Naive thymus-derived CD8-positive, alpha-beta T cell (primary cell): Measurements from ENCODE around the gene CD79A. TPM values are rescaled to one million over a fixed set of nuclear protein-coding genes. Genes with fewer than 3 reads are reported as not detected.

Experiments used
- ATAC-seq, 2 donors: fragments of 150-1000 bp; cut with Tn5 transposase in 1 of 2; sonication (Bioruptor Pico), chemical (Tn5 transposase) in 1 of 2; 1 replicate in 1 of 2; 2 replicates in 1 of 2; pipeline ENCODE4 v1.10.0; 2021; ENCODE audit warnings: mild to moderate bottlenecking in 2 of 2, moderate library complexity in 2 of 2
- POLR2A ChIA-PET: fragments of 350-600 bp; sonication (Branson Sonifier 250); formaldehyde crosslinking; loops from one replicate; lab custom pipeline; 2021; ENCODE audit warnings: antibody characterized with exemption; lab: Charles Lee
- DNase-seq, 10 donors: peaks; one replicate each; pipeline versions ENCODE4 v3.0.0 to v3.0.0-alpha.2; 2020 to 2022
- H3K27ac Mint-ChIP-seq, 10 donors: one replicate each; pipeline ENCODE4 v1.8.0; 2020 to 2022; ENCODE audit warnings: mild to moderate bottlenecking in 10 of 10, mixed read lengths in 10 of 10, moderate library complexity in 4 of 10, inconsistent platforms in 1 of 10
- H3K27me3 Mint-ChIP-seq, 5 donors: one replicate each; pipeline ENCODE4 v1.8.0; 2021 to 2022; ENCODE audit warnings: mixed read lengths in 5 of 5
- H3K36me3 Mint-ChIP-seq, 3 donors: one replicate each; pipeline ENCODE4 v1.8.0; 2020 to 2022; ENCODE audit warnings: mixed read lengths in 3 of 3, mild to moderate bottlenecking in 2 of 3, inconsistent platforms in 1 of 3
- H3K4me1 Mint-ChIP-seq, 4 donors: one replicate each; pipeline ENCODE4 v1.8.0; 2021 to 2022; ENCODE audit warnings: mixed read lengths in 4 of 4
- H3K4me3 Mint-ChIP-seq, 10 donors: one replicate each; pipeline ENCODE4 v1.8.0; 2020 to 2022; ENCODE audit warnings: mild to moderate bottlenecking in 10 of 10, mixed read lengths in 10 of 10, moderate library complexity in 6 of 10, inconsistent platforms in 1 of 10
- H3K9me3 Mint-ChIP-seq, 9 donors: one replicate each; pipeline ENCODE4 v1.8.0; 2020 to 2022; ENCODE audit warnings: mixed read lengths in 9 of 9, mild to moderate bottlenecking in 3 of 9, inconsistent platforms in 1 of 9, moderate library complexity in 1 of 9
- polyA plus RNA-seq, 3 donors: library from polyadenylated mRNA; unstranded; fragments of 300-500 nt; fragmentation: Illumina TruSeq; gene quantifications; one replicate each; pipeline ENCODE4 v1.2.3, GENCODE V29; 2021
- total RNA-seq, 8 experiments: library from RNA in 2 of 8; stranded (reverse) in 2 of 8; gene quantifications; one replicate each; pipeline ENCODE4 v1.2.3 and lab custom pipeline; 2021 to 2026

Gene CD79A
- total and polyA plus RNA-seq, 5 experiments from 2014 or later = 48.6 to 88.2 (median 54.9) TPM

DNA sequence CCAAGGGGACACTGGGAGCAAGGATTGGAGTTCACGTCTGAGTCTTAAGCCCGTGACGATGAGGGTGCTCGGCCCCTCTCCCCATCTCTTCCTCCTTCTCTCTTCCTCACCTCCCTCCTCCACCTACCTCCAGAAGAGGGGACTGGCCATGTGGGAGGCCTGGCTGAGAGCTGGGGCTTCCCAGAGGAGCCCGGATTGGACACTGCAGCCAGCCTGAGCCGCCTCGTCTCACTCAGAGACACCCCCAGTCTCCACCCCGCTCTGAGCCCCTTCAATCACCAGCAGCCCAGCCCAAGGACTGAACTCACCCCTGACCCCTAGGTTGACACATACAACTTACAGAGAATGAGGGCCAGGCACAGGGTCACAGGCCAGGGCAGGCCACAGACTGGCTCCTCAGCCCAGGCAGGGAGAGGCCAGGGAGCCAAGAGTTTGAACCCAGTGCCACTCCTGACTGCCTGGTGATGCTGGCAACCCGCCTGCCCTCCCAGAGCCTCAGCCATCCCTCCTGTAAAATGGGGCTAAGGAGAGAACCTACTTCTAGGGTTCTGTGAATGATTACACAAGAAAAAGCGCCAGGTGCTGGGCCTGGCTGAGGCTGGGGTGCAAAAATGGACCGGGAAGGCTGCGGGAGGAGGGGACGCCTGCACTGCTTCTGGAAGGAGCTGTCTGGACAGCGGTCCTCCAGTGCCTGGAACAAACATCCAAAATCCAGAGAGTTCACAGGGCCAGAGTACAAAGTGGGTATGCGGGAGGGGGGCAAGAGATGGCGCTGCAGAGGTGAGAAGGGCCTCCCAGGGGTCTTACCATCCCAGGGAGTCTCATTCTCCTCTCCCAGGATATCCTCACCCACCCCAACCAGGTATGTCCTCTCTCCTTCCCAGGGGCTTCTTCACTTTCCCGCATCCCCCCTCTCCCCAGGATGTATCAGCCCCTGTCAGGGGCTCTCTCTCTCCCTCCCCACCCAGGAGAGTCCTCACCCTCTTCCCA is 1.1 kb downstream of the CD79A start:
- no peaks in the 10 kb centered on the region for H3K9me3 Mint-ChIP-seq
- peak in 1 of 2 donors; percentile 13 for ATAC-seq

DNA sequence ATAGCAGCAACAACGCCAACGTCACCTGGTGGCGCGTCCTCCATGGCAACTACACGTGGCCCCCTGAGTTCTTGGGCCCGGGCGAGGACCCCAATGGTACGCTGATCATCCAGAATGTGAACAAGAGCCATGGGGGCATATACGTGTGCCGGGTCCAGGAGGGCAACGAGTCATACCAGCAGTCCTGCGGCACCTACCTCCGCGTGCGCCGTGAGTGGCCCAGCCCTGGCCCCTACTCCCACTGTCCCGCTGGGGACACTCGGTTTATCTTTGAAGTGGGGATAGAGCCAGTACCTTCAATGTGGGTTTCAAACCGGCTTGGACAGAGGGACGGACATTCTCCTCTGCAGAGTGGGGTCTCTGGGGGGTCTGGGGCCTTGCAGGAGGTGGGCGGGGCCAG is 2.0 kb downstream of the CD79A start:
- Mint-ChIP-seq H3K4me3 (peak overlapping the region in 6 of 10 donors; percentile 15 to 90 (median 50)), H3K9me3 (no peaks in the 10 kb centered on the region), H3K27me3 (no peaks in the 10 kb centered on the region), H3K4me1 (peaks cover 26 to 85% (median 75%) of the 10 kb centered on the region in 4 donors), H3K27ac (peak overlapping the region; percentile 93 to 100 (median 100)), H3K36me3 (peaks cover 2 to 6% (median 3%) of the 10 kb centered on the region in 3 donors)
- POLR2A ChIA-PET = interaction anchor here (17.2 kb wide), 1 partner anchor 8 kb away, joined by 819 read pairs; the partner anchor contains the start of gene ARHGEF1
- no peak for DNase-seq
- ATAC-seq = no peak

More for the DNA sequence above, 1.1 kb downstream of the CD79A start:
- DNase-seq = peak in 3 of 10 donors; percentile 38 to 41 (median 41)
- Mint-ChIP-seq H3K27me3 (no peaks in the 10 kb centered on the region), H3K27ac (peak overlapping the region; percentile 93 to 100 (median 100)), H3K4me3 (peak overlapping the region; percentile 71 to 90 (median 82)), H3K36me3 (peaks cover 0 to 6% (median 3%) of the 10 kb centered on the region in 3 donors), H3K4me1 (peaks cover 28 to 91% (median 81%) of the 10 kb centered on the region in 4 donors)
- POLR2A ChIA-PET = interaction anchor here (0.6 to 17.2 kb wide), 10 partner anchors 8 to 339 kb away, joined by 3 to 819 read pairs (median 10); partner anchors contain the start of genes ARHGEF1, DEDD2, ERFL and RABAC1

DNA sequence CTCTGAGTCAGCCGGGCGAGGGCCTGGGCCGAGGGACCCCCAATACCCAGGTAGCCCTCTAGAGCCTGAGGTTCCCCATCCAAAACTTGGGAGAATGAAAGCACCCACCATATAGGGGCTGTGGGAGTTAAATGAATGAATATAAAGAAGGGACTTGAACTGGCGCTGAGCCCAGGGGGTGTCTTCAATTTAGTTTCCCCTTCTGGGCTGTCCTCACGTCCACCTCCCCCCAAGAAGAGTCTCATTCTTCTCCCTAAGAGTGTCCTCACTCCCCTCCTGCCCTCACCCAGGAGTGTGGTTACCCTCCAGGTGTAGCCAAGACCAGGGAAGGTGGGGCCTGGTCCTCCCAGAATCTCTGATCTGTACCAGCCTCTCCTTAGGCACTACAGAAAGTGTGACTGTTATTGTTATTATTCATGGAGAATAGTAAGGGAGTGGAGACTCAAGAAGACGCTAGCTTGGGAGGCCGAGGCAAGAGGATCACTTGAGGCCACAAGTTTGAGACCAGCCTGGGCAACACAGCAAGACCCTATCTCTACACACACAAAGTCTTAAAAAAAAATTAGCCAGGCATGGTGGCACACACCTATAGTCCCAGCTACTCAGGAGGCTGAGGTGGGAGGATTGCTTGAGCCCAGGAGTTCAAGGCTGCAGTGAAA is 2.7 kb downstream of the CD79A start:
- Mint-ChIP-seq H3K4me1 (peaks cover 26 to 80% (median 72%) of the 10 kb centered on the region in 4 donors), H3K27ac (peak overlapping the region; percentile 92 to 100 (median 99)), H3K36me3 (peaks cover 2 to 6% (median 4%) of the 10 kb centered on the region in 3 donors), H3K9me3 (no peaks in the 10 kb centered on the region), H3K27me3 (no peaks in the 10 kb centered on the region), H3K4me3 (peak overlapping the region in 8 of 10 donors; percentile 39 to 83 (median 50))
- no peak for ATAC-seq
- POLR2A ChIA-PET = interaction anchor here (3.5 to 13.9 kb wide), 5 partner anchors 9 to 68 kb away, joined by 21 to 819 read pairs (median 253); partner anchors contain the start of genes CD79A and RPS19
- DNase-seq = no peak

DNA sequence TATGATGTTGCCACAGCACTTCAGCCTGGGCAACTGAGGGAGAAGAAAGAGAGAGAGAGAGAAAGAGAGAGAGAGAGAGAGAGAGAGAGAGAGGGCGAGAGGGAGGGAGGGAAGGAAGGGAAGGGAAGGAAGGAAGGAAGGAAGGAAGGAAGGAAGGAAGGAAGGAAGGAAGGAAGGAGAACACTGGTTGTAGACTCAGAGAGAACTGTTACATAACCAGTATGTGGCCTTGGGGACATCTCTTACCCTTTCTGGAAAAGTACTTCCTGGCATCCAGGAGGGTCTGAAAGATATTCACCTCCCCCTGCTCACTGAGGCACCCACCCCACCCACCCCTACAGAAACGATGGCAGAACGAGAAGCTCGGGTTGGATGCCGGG is 3.2 kb downstream of the CD79A start:
- Mint-ChIP-seq H3K27me3 (no peaks in the 10 kb centered on the region), H3K27ac (peak overlapping the region; percentile 92 to 100 (median 99)), H3K4me3 (peak overlapping the region in 7 of 10 donors; percentile 39 to 83 (median 52)), H3K9me3 (no peaks in the 10 kb centered on the region), H3K36me3 (peaks cover 2 to 8% (median 6%) of the 10 kb centered on the region in 3 donors), H3K4me1 (peaks cover 28 to 79% (median 72%) of the 10 kb centered on the region in 4 donors)
- POLR2A ChIA-PET = interaction anchor here (1.1 to 13.9 kb wide), 6 partner anchors 10 to 67 kb away, joined by 3 to 819 read pairs (median 225); partner anchors contain the start of genes CD79A and RPS19
- ATAC-seq = no peak
- DNase-seq = no peak

DNA sequence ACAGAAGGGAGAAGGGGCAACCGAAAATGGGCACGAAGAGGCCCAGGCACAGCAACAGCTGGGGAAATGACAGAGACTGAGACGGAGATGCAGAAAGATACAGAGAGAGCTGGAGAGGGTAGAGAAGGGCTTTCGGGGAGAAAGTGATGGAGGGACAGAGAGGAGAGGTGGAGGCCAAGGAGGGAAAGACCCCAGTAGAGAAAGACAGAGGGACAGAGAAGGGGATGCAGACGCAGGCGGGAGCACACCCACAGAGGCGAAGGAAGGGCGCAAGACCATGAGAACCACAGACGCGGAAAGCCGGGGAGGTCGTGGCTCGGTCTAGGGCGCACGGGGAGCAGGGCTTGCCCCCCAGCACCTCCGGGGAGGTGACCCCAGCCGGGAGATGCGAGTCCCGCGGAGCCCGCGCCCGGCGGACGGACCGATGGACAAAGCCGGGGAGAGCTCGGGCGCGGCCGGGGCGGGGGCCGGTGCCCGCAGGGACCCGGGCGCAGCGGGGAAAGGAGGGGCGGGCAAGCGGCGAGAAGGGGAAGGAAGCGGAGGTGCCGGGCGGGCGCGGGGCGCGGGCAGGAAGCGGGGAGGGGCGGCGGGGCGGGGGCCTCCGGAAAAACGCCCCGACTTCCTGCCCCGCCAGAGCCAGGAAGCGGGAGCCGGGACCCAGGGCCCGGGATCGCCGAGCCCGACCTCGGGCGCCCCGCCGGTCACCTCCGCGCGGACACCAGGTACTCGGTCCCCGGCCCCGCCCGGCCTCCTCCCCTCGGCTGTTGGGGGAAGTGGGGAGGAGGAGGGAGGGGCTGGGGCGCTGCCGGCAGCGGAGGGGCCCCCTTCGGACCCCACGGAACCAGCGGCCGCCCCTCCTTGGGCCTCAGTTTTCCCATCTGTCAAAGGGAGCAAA is 5.7 kb downstream of the CD79A start, which contains the start of gene ARHGEF1:
Gene ARHGEF1, plus strand, starts transcription at position 617 of the 895 bp plus-strand sequence. CDS start 4,899 bp downstream, outside the sequence.
- peak within 1 kb of the TSS; percentile 94 to 100 (median 99) for H3K4me3 Mint-ChIP-seq
- DNase-seq = peak in 9 of 10 donors; percentile 34 to 72 (median 56)
- no peaks in the 10 kb centered on the region for H3K9me3 Mint-ChIP-seq
- H3K27me3 Mint-ChIP-seq = peaks cover 0 to 1% (median 0%) of the 10 kb centered on the region in 5 donors
- peaks cover 28 to 74% (median 53%) of the 10 kb centered on the region in 4 donors for H3K4me1 Mint-ChIP-seq
- POLR2A ChIA-PET = interaction anchor here (1.3 to 13.9 kb wide), 13 partner anchors 9 to 618 kb away, joined by 3 to 819 read pairs (median 11); partner anchors contain the start of genes CD79A, ERFL, HNRNPUL1 and RPS19
- H3K27ac Mint-ChIP-seq = peak within 1 kb of the TSS; percentile 95 to 100 (median 99)
- peaks cover 10 to 26% (median 21%) of the 10 kb centered on the region in 3 donors for H3K36me3 Mint-ChIP-seq
- peak in 1 of 2 donors; percentile 6 for ATAC-seq

DNA sequence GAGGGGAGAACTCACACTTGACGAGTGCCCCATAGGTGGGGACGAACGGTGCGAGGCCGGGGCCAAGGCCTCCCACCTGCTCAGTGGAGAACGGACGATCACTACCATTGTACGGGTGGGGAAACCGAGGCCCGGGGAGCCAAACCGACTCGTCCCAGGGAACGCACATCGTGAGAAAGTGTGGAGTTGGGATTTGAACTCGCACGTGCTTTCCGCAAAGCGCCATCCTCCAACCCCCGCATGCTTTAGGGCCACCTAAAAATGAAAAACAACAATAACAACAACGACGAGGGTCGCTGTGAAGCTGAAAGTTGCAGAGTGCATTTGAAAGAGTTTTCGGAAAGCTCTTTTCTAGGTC is 6.4 kb downstream of the CD79A start:
- no peaks in the 10 kb centered on the region for H3K9me3 Mint-ChIP-seq
- peaks cover 10 to 32% (median 21%) of the 10 kb centered on the region in 3 donors for H3K36me3 Mint-ChIP-seq
- peak overlapping the region; percentile 94 to 100 (median 99) for H3K27ac Mint-ChIP-seq
- DNase-seq (no peak), ATAC-seq (no peak)
- peaks cover 32 to 74% (median 50%) of the 10 kb centered on the region in 4 donors for H3K4me1 Mint-ChIP-seq
- H3K4me3 Mint-ChIP-seq = peak overlapping the region; percentile 94 to 99 (median 97)
- POLR2A ChIA-PET = interaction anchor here (1.3 to 13.9 kb wide), 12 partner anchors 9 to 619 kb away, joined by 3 to 819 read pairs (median 10); partner anchors contain the start of genes CD79A, ERFL, HNRNPUL1 and RABAC1
- H3K27me3 Mint-ChIP-seq = peaks cover 0 to 1% (median 0%) of the 10 kb centered on the region in 5 donors

DNA sequence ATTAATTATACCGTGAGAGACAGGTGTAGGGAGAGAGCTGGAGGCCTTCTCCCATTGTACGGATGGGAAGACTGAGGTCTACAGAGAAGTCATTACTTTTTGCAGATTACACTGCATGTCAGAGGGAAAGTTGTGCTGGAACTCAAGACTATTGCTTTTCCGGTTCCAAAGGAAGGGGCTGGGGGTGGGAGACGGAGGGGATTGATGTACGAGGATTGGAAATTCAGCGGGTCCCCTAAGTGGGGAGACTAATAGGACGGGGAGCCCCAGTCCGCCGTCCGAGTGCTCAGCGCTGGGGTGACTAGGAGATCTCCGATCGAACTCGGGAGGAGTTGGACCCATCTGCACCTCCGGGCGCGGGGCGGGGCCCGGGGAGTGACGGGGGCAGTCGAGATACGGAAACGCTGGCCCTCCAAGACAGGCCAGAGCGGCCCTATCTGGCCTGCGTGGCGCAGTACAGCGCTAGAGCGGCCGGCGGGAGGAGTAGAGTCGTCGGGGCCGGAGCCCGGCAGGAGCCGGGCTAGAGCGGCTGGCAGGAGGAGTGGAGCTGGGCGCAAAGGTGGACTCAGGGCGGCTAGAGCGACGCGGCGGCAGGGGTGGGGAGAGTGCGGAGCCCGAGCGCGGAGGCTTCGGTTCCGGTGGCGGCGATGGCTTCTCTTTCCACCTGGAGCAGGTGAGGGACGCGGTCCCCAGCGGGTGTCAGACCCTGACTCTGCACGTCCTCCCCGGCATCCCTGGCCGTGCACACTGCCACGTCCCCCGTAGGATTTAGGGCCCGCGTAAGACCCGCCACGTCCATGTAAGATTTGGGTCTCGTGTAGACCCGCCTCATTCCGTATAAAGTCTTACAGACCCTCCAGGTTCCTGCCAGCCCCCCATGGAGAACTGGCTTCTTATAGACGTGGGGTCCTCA is 7.0 kb downstream of the CD79A start:
- peaks cover 0 to 1% (median 0%) of the 10 kb centered on the region in 5 donors for H3K27me3 Mint-ChIP-seq
- DNase-seq = peak; percentile 72 to 94 (median 84)
- peak overlapping the region; percentile 94 to 100 (median 99) for H3K27ac Mint-ChIP-seq
- H3K36me3 Mint-ChIP-seq = peaks cover 10 to 35% (median 23%) of the 10 kb centered on the region in 3 donors
- ATAC-seq = peak; percentile 46 to 51
- POLR2A ChIA-PET = interaction anchor here (0.5 to 13.9 kb wide), 13 partner anchors 8 to 620 kb away, joined by 3 to 819 read pairs (median 8); partner anchors contain the start of genes CD79A, ERFL, HNRNPUL1 and RABAC1
- H3K4me1 Mint-ChIP-seq = peaks cover 35 to 72% (median 49%) of the 10 kb centered on the region in 4 donors
- no peaks in the 10 kb centered on the region for H3K9me3 Mint-ChIP-seq
- peak overlapping the region; percentile 94 to 99 (median 97) for H3K4me3 Mint-ChIP-seq

DNA sequence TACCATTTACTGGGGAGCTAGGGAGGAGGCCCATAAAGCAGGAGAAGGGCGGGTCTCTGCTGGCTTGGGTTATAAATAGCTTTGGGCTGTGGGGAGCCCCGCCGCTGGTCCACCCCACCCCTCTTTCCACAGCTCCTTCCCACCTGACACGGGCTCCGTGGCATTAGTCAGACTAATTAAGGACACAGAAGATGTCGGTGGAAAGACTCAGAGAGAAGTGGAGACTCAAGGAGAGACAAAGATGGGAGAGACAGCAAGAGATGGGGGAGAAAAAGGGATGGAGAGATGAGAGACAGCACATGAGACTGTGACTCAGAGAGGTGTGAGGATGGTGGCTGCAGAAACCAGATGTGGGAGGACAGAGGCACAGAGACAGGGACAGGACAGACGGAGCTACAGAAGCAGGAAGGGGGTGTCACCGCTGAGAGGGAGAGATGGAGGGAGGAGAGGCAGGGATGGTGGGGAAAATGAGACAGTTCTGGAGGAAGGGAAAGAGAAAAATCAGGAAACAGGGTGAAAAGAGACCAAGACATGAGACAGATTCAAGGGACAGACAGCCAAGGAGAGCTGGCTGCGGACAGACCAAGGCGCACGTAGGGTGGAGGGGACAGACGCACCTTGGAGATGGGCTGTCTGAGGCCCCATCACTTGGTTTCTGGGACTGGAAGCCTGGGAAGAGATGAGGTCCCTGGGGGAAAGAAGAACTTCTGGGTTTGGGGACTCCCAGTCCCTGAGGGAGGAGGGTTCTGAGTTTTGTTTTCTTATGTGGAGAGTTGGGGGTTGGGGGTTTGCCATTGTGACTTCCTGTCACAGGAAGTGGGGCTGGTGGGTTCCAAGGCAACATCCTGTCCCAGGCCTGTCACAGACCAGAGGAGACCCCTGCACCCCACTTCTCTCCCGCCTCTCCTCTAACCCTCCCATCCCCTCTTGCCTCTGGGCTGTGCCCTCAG is 10.0 kb downstream of the CD79A start:
- Mint-ChIP-seq H3K4me3 (peak overlapping the region; percentile 94 to 99 (median 97)), H3K27me3 (peaks cover 0 to 1% (median 0%) of the 10 kb centered on the region in 5 donors), H3K9me3 (no peaks in the 10 kb centered on the region), H3K27ac (peak overlapping the region; percentile 94 to 100 (median 99)), H3K36me3 (peaks cover 15 to 55% (median 35%) of the 10 kb centered on the region in 3 donors), H3K4me1 (peaks cover 34 to 76% (median 49%) of the 10 kb centered on the region in 4 donors)
- POLR2A ChIA-PET = interaction anchor here (0.6 to 13.9 kb wide), 19 partner anchors 9 to 335 kb away, joined by 3 to 819 read pairs (median 6); partner anchors contain the start of genes CD79A, ERFL, RABAC1 and RPS19
- peak; percentile 48 to 69 for ATAC-seq
- peak in 9 of 10 donors; percentile 52 to 94 (median 83) for DNase-seq
